Tibial artery (tissue), 4 donors: ENCODE measurements around the gene KRT84.

ENCODE experiments used
- DNase-seq, 2 donors: peaks; one replicate each; pipeline ENCODE4 v3.0.0-alpha.2; 2019
- H3K27ac ChIP-seq, 2 donors: fragments of 200-600 bp; sonication (generic) in 1 of 2; 1 replicate in 1 of 2; 2 replicates in 1 of 2; pipeline ENCODE4 v1.5.1; 2018 to 2019; ENCODE audit warnings: mild to moderate bottlenecking in 1 of 2
- H3K27me3 ChIP-seq, 2 donors: fragments of 200-600 bp; sonication (generic) in 1 of 2; one replicate each; pipeline versions ENCODE4 v1.5.1 to v1.6.0; 2016 to 2019
- H3K36me3 ChIP-seq, 3 donors: fragments of 200-600 bp; sonication (generic) in 2 of 3; one replicate each; pipeline ENCODE4 v1.5.1; 2016 to 2019; ENCODE audit warnings: mild to moderate bottlenecking in 2 of 3
- H3K4me1 ChIP-seq, 4 donors: fragments of 200-600 bp; sonication (generic) in 2 of 4; 1 replicate in 3 of 4; 2 replicates in 1 of 4; pipeline ENCODE4 v1.5.1; 2016 to 2019
- H3K4me3 ChIP-seq, 2 donors: fragments of 200-600 bp; sonication (generic) in 1 of 2; 1 replicate in 1 of 2; 2 replicates in 1 of 2; pipeline ENCODE4 v1.5.1; 2018 to 2019; ENCODE audit warnings: mild to moderate bottlenecking in 2 of 2
- H3K9me3 ChIP-seq, 3 donors: fragments of 200-600 bp; sonication (generic) in 1 of 3; one replicate each; pipeline ENCODE4 v1.5.1; 2016 to 2019
- intact Hi-C: fragments of 100-400 bp; cut with DNase I; formaldehyde crosslinking; loops from one replicate; pipeline ENCODE4 v1.15.0; 2023; ENCODE audit warnings: low total_unique reads
- TF ChIP-seq, protein P1 (sequence below), 2 experiments: fragments of 200-600 bp in 1 of 2; fragments of 450-650 bp in 1 of 2; IDR thresholded peaks; one replicate each; pipeline ENCODE4 v1.5.1; 2017 to 2019; ENCODE audit warnings: antibody characterized with exemption in 2 of 2, mild to moderate bottlenecking in 1 of 2, moderate library complexity in 1 of 2

Gene KRT84

DNA sequence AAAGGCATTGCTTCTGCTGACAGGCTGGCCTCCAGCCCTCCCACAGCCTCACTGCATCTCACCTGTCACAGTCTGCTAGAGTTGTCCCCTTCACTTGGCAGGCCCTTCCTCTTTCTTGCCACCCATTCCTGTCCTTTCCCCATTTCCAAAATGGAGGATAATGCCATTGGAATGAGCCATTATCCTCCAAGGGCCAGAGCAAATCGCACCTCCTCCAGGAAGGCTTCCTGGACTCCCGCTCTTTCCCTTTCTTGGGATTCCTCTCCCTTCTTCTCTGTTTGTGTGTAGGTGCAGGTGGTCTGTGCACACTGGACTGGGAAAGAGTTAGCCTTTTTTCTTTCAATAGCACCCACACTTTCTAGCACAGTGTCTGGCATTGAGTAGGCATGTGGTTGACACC, 16.9 kb upstream of the KRT84 start:
- intact Hi-C loops = no loop called here
- Histone ChIP-seq H3K27me3 (peaks cover 0 to 29% of the 10 kb centered on the region in 2 donors), H3K4me3 (no peak overlapping the region), H3K9me3 (no peaks in the 10 kb centered on the region), H3K27ac (no peak overlapping the region), H3K4me1 (no peaks in the 10 kb centered on the region), H3K36me3 (no peaks in the 10 kb centered on the region)
- TF ChIP-seq, protein P1, sequence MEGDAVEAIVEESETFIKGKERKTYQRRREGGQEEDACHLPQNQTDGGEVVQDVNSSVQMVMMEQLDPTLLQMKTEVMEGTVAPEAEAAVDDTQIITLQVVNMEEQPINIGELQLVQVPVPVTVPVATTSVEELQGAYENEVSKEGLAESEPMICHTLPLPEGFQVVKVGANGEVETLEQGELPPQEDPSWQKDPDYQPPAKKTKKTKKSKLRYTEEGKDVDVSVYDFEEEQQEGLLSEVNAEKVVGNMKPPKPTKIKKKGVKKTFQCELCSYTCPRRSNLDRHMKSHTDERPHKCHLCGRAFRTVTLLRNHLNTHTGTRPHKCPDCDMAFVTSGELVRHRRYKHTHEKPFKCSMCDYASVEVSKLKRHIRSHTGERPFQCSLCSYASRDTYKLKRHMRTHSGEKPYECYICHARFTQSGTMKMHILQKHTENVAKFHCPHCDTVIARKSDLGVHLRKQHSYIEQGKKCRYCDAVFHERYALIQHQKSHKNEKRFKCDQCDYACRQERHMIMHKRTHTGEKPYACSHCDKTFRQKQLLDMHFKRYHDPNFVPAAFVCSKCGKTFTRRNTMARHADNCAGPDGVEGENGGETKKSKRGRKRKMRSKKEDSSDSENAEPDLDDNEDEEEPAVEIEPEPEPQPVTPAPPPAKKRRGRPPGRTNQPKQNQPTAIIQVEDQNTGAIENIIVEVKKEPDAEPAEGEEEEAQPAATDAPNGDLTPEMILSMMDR (IDR thresholded peaks at IDR 0.05) = no peak
- DNase-seq = no peak

DNA sequence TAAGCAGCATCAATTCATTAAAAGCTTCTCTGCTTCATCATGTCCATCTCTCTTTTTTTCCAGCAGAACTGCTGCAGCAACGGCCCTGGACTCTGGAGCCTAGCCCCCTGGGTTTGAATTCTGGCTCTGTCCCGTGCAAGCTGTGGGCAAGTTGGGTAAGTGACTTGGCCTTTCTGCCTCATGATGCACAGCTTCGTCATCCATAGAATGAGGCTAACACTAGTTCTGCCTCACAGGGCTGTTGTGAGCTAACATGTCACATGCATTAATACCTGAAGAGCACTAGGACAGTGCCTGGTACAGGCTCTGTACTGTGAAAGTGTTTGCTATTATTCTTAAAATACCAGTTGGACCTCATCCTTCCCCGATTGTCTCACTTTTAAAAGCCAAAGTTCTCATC, 16.5 kb upstream of the KRT84 start:
- DNase-seq = no peak
- H3K36me3 ChIP-seq = no peaks in the 10 kb centered on the region
- H3K27me3 ChIP-seq = peaks cover 0 to 28% of the 10 kb centered on the region in 2 donors
- no peak overlapping the region for H3K27ac ChIP-seq
- no peaks in the 10 kb centered on the region for H3K9me3 ChIP-seq
- intact Hi-C loops = no loop called here
- TF ChIP-seq, protein P1 (IDR thresholded peaks at IDR 0.05) = no peak
- H3K4me1 ChIP-seq = no peaks in the 10 kb centered on the region
- H3K4me3 ChIP-seq = no peak overlapping the region

GRCh38 chr12:52401526-52401925, 16.1 kb upstream of the KRT84 start:
- Histone ChIP-seq H3K4me3 (no peak overlapping the region), H3K4me1 (no peaks in the 10 kb centered on the region), H3K9me3 (no peaks in the 10 kb centered on the region), H3K27me3 (peaks cover 0 to 28% of the 10 kb centered on the region in 2 donors), H3K27ac (no peak overlapping the region), H3K36me3 (no peaks in the 10 kb centered on the region)
- TF ChIP-seq, protein P1 (IDR thresholded peaks at IDR 0.05) = no peak
- DNase-seq = no peak
- intact Hi-C loops = no loop called here

- no peaks in the 10 kb centered on the region for H3K36me3 ChIP-seq
- H3K4me1 ChIP-seq = no peaks in the 10 kb centered on the region
- intact Hi-C loops = no loop called here
- DNase-seq = no peak
- TF ChIP-seq, protein P1 (IDR thresholded peaks at IDR 0.05) = no peak
- H3K4me3 ChIP-seq = no peak overlapping the region
- no peaks in the 10 kb centered on the region for H3K9me3 ChIP-seq
- H3K27me3 ChIP-seq = peaks cover 0 to 28% of the 10 kb centered on the region in 2 donors
- H3K27ac ChIP-seq = no peak overlapping the region
Observed at GRCh38 chr12:52400906-52401305, 15.5 kb upstream of the KRT84 start.

DNA sequence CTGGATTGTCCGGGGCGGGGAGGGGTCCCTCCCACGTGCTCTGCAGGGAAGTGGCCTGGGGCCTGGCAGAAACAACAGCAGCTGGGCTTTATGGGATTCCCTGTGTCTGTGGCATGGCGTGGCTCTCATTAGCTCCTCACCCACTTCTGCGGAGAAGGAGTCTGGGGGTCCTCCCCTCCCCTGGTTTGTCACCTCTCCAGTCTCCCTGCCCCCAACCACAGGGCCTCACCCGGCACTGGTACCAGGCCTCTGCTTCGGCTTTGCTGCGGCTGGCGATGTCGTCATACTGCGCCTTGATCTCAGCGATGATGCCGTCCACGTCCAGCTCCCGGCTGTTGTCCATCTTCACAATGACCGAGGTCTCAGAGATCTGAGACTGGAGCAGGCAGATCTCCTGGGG, 14.3 kb upstream of the KRT84 start:
- intact Hi-C loops = loop anchor here (5.0 kb wide), 1 partner anchor 463 kb away; no protein-coding TSS in a partner anchor
- H3K4me3 ChIP-seq = no peak overlapping the region
- H3K27ac ChIP-seq = no peak overlapping the region
- DNase-seq = no peak
- H3K4me1 ChIP-seq = no peaks in the 10 kb centered on the region
- TF ChIP-seq, protein P1 (IDR thresholded peaks at IDR 0.05) = no peak
- no peaks in the 10 kb centered on the region for H3K9me3 ChIP-seq
- H3K36me3 ChIP-seq = no peaks in the 10 kb centered on the region
- peaks cover 0 to 28% of the 10 kb centered on the region in 2 donors for H3K27me3 ChIP-seq

DNA sequence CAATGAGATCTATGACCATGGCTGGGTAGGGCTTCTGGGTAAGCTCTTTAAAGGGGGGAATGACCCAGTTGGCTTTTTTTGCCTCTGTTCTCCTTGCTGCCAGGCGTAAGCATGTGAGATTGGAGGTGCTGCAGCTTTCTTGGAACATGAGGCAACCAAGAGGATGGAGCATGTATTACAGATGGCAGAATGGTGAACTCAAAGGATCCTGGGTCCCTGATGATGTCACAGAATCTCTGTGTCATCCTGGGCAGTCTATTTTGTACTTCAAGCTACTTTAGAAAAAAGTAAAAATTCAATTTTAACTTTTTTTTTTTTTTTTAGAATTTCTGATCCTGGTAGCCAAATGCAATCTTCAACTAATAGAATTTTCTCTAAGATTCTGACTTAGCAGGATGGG, 12.7 kb upstream of the KRT84 start:
- peaks cover 0 to 26% of the 10 kb centered on the region in 2 donors for H3K27me3 ChIP-seq
- no peak for DNase-seq
- no peak overlapping the region for H3K27ac ChIP-seq
- H3K4me1 ChIP-seq = peaks cover 0 to 4% (median 0%) of the 10 kb centered on the region in 4 donors
- no peaks in the 10 kb centered on the region for H3K36me3 ChIP-seq
- TF ChIP-seq, protein P1 (IDR thresholded peaks at IDR 0.05) = no peak
- intact Hi-C loops = loop anchor here (5.0 kb wide), 1 partner anchor 464 kb away; no protein-coding TSS in a partner anchor
- H3K9me3 ChIP-seq = no peaks in the 10 kb centered on the region
- no peak overlapping the region for H3K4me3 ChIP-seq
